DMS79 treated with DMSO at 0.1 percent for 48 hours (cell line): ENCODE measurements around the gene PLCD3.

Source experiments
- DNase-seq: peaks from one replicate; lab custom pipeline; 2025; lab: John Stamatoyannopoulos, UW

The PLCD3 gene

DNA sequence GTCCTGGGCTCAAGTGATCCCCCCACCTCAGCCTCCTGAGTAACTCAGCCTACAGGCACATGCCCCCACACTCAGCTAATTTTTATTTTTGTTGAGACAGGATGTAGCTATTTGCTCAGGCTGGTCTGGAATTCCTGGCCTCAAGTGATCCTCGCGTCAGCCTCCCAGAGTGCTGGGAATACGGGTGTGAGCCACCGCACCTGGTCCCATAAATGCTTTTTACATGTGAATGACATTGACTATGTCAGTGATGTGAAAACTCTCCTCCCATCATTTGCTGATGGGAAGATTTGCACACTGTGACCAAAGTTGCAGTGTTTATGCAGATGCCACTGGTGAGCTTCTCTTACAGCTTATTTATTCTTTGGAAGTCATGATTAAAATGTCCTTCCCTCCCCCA, 15.0 kb downstream of the PLCD3 start:
- DNase-seq: no peak

DNA sequence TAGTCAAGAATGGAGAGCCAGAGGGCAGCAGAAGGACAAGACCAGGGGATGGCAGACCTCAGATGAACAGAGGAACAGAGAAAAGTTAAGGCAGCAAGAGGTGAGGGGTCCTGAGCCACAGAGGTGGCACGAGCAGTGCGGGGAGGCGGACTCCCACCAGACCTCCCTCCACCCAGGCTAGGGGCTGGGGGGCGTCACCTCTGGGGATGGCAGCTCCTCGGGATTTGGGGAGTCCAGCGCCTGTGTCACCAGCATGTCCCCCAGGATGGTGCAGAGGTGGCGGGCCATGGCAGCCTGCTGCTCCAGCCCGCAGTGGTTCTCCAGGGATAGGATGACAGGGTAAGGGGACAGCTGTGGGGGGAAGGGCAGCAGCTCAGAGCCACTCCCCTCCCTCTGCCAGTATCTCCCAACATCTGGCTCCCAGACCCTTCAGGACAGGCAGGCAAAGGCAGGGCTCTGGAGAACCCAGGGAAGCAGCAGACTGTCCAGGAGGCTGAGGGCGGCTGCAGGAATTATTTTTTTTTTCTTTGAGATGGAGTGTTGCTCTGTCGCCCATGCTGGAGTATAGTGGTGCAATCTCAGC, 15.8 kb downstream of the PLCD3 start:
- no peak for DNase-seq

GRCh38 chr17:45115871-45116270, 16.4 kb downstream of the PLCD3 start:
- no peak for DNase-seq

DNA sequence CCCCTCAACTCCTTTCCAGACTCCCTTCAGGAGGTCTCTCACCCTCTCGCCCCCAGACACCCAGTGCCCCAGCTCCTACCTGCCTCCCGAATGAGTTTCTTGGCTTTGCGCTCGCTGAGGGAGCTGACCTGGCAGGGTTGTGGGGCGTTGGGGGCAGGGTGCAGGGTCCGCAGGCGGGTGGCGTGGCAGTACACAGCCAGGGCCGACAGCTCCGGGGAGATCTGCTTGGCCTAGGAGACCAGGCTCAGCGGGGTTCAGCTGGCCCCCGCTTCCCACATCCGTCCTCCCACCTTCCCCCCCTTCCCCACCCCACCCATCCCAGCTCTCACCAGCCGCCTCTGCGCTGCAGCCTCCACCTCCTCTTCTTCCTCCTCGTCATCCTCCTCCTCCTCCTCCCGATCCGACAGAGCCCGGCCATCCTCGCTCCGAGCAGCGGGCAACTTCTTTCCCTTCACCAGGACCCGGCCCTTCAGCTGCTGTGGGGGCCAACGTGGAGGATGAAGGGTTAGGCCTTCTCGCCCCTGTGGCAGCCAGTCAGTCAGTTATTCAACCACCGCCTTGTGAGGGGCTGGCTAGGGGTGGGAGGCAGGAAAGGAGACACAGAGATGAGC, 17.2 kb downstream of the PLCD3 start:
- no peak for DNase-seq

- DNase-seq: no peak
Observed at GRCh38 chr17:45114117-45114932, 18.0 kb downstream of the PLCD3 start.

- DNase-seq: no peak
Observed at GRCh38 chr17:45113424-45113754, 18.9 kb downstream of the PLCD3 start.

DNA sequence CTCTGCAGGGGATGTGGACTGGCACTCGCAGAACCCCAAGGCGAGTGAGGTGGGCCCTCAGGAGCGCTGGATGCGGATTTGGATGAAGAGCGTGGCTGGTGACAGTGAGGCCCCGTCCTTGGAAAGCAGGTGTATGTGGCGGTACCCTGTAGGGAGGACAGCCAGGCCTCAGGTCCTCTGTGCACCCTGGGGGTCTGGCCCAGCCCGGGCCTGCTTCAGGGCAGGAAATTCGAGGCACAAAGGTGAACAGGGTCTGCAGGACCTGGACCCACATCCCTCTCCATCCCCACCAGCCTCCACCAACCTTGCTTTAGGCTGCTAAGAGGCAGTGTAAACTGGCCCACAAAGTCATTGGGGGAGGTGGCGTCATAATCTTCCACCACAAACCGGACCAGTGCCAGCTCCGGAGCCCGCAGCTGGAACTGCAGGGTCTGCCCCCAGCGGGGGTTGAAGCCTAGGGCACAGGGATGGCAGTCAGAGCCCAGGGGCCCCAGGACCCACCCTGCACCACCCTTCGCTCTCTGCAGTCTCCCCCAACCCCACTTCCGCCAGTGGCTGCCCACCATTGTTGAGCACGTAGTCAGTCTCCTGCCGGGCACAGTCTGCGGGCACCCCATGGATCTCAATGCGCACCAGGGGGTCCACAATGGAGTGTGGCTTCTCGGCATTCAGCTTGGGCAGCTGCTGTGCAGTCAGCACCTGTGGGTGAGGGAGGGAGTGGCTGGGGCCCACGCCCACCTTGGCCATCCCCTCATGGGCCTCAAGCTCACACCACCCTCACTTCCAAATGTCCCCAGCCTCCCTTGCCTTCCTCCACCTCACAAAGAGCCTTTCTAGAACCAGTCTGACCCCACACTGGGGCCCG, 19.5 kb downstream of the PLCD3 start:
- no peak for DNase-seq

GRCh38 chr17:45111850-45112249, 20.5 kb downstream of the PLCD3 start:
- peak; percentile 48 for DNase-seq

GRCh38 chr17:45110676-45111611, 21.4 kb downstream of the PLCD3 start:
- no peak for DNase-seq

DNA sequence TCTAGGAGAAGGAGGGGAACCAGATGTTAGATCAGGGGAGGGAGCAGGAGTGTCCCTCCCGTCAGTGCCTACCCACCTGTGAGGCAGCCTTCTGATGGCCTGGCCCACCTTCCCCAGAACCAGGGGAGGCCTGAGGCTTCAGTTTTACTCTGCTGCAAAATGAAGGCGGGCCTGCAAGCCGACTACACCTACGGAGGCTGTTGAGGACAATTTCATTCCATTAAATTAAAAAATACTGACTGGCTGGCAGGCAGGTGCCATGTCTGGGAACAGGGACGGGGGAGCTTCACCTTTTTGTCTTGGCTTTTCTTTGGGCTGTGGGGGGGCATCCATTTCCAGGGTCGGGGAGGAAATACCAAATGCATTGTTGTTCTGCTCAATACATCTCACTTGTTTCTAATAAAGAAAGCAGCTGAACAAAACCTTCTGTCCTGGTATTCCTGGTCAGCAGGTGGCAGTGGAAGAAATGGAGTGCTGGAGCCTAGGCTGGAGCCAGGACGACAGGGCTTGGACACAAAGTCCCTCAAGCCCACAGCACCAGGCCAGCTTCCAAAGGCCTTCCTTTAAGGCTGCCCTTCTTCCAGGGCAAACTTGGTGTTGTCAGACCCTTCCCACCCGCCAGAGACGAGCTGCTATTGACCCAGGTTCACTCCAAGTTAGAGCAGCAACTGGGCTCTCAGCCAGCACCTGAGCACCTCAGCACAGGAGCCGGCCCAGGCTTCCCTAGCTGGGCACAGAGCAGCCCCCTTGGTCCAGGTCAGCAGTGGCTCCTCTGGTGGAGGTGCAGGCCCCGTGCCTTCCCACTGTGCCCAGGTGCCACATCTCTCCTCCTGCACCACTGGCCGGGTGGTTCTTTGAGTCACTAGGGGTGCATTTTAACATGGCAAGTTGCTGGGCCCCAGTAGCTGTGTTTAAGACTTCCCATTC, 23.5 kb downstream of the PLCD3 start:
- no peak for DNase-seq

GRCh38 chr17:45108051-45108450, 24.3 kb downstream of the PLCD3 start:
- DNase-seq: no peak

DNA sequence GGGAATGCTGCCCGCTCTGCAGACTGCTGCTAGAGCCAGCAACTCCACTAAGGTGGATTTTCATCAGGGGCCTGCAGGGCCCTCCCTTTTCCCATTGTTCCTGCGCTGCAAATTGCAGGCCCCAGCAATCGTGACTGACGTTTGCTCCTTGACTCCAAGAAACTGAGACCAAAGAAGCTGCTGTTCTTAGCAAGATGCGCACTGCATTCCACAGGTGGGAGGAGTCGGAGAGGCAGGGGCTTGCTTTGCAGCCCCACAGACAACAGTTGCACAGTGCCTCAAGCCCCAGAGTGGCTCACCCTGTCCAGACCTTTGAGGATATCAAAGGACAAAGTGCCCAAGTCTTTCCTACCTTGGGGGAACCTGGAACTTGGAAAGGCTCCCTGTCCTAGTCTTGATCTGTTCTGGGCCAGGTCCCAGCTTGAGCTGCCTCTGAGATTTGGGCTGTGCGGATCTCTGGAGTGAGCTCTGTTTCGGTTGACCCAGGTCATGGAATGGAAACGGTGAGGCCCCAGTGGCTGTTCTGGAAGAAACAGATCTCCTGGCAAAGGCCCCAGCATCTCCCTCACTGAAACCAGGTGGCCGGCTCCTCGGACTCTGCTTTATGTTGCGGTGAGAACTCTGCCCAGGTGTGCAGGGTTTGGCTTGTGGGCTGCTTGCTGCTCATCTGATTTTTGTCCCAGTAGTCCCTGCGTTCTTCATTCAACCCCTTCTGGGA, 24.9 kb downstream of the PLCD3 start:
- no peak for DNase-seq

- no peak for DNase-seq
Observed at GRCh38 chr17:45106582-45106981, 25.7 kb downstream of the PLCD3 start.

GRCh38 chr17:45106096-45106495, 26.2 kb downstream of the PLCD3 start:
- DNase-seq: no peak

GRCh38 chr17:45104907-45105624, 27.2 kb downstream of the PLCD3 start:
- DNase-seq: no peak

GRCh38 chr17:45104497-45104896, 27.8 kb downstream of the PLCD3 start:
- no peak for DNase-seq

GRCh38 chr17:45104029-45104428, 28.3 kb downstream of the PLCD3 start:
- no peak for DNase-seq

DNA sequence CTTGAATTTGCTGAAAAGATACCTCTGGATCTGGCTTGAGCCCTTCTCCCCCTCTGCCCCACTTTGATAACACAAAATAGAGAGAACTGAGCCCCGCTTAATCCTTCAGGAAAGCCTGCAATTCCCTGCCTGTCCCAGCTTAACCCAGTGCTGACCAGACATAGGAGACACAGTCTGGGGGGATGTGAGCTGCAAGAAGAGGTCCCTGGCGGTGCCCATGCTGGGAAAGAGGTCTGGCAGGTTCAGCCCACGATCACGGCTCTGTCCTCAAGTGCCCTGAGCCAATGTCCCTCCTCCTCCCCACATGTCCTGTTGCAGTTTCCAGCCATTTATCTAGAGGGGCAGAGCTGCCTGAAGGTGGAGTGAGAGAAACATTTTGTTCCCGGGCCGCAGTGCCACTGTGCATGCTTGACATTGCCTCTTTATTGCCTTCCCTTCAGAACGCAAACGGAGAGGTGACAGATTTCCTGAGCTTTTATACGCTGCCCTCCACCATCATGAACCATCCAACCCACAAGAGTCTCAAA, 29.0 kb downstream of the PLCD3 start:
- DNase-seq: no peak

DNA sequence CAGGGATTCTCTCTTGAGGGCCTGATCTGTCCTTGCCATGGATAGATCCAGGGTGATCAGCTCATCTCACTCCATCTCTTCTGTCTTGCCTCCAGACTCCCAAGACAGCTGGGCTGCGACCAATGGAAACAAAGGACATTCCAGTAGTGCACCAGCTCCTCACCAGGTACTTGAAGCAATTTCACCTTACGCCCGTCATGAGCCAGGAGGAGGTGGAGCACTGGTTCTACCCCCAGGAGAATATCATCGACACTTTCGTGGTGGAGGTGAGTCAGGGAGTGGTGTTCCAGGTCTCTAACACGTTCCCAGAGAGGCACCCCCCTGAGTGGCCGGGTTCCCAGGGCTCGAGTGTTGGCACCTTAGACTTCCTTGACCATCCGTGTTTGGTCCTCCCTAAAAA, 29.5 kb downstream of the PLCD3 start:
- no peak for DNase-seq
